OCI-LY3 (cell line): Measurements from ENCODE around the gene DNMT3A.

Source experiments
- CTCF ChIP-seq: fragments of 200-600, 300-600 bp; sonication (generic); IDR thresholded peaks from 2 replicates; pipeline ENCODE4 v1.5.1; 2014; ENCODE audit warnings: antibody characterized with exemption, low read length, low read depth
- EZH2phosphoT487 ChIP-seq: fragments of 200-600 bp; shearing (Covaris generic); IDR thresholded peaks from 2 replicates; pipeline ENCODE4 v1.6.1; 2018; ENCODE audit warnings: antibody characterized with exemption, mixed run types, low read depth

DNA sequence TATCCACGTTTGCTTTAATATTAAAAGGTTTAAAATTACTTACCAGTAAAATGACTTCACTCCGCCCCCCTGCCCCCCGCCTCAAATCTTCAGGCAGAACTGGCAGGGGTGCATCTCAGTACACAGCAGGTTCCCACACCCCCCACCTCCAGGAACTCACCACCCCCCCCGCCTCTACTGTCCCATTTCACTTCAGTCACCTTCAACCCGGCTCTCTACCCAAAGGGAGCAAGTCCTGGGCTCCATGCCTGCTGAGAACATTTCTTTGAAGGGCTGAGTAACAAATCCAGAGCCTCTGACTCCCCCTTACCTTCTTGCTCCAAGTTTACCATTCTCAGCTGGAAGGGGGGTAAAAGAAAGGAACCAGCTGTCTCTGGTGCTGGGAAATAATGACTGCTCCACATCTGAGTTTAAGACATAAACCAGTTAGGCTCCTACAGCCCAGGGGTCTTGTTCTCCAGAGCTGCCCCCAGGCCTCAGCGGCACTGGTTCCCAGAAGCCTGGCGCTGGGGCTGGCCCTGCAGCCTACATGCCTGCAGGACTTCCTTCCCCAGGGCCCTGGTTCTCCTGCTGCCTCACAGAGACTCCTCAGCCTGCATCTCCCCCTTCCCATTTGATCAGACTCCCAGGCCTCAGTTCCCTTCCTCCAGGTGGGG is 42.8 kb downstream of the DNMT3A start:
- TF ChIP-seq CTCF (no peak), EZH2phosphoT487 (no peak)
